ENCODE measurements around the gene SOX12. TPM values are rescaled to one million over a fixed set of nuclear protein-coding genes. Genes with fewer than 3 reads are reported as not detected.

Gene SOX12
- total RNA-seq, 1 donor from 2014 or later, result 43.4 TPM

DNA sequence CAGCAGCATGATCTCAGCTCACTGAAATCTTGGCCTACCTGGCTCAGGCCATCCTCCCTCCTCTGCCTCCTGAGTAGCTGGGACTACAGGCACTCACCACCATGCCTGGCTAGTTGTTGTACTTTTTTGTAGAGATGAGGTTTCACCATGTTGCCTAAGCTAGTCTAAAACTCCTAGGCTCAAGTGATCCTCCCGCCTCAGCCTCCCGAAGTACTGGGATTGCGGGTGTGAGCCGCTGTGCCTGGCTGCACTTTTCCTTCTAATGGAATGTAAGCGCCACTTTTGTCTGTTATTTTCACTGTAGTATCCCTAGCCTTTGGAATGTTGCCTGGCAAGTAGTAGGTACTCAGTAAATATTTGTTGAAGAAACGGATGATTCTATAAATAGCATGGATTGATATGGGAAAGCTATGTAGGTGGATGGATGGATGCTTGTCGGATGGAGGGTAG, 44.8 kb downstream of the SOX12 start:
- no peaks in the 10 kb centered on the region for H3K9me3 ChIP-seq (ENCODE audit: insufficient read depth, low read depth, low read length)
- Mint-ChIP-seq H3K4me1 (ENCODE audit: low read depth, unreplicated experiment) (peaks cover 21% of the 10 kb centered on the region), H3K36me3 (ENCODE audit: low read depth, unreplicated experiment) (no peaks in the 10 kb centered on the region), H3K9me3 (ENCODE audit: unreplicated experiment) (no peaks in the 10 kb centered on the region), H3K27ac (ENCODE audit: unreplicated experiment) (no peak overlapping the region), H3K4me3 (ENCODE audit: unreplicated experiment) (no peak overlapping the region), H3K27me3 (ENCODE audit: low read depth, unreplicated experiment) (no peaks in the 10 kb centered on the region)
- FAIRE-seq (no peak), DNase-seq (ENCODE audit: low read depth) (no peak)
- no peak overlapping the region for H3K9ac ChIP-seq (ENCODE audit: low read length)
- H3K4me1 ChIP-seq (ENCODE audit: insufficient read depth, low read length), result peaks cover 17% of the 10 kb centered on the region
- H4K20me1 ChIP-seq (ENCODE audit: insufficient read depth, low read length), result no peaks in the 10 kb centered on the region
- H3K79me2 ChIP-seq (ENCODE audit: insufficient read depth, low read length), result no peaks in the 10 kb centered on the region
- H2AFZ ChIP-seq (ENCODE audit: low read depth, low read length), result no peak overlapping the region
- H3K27ac ChIP-seq (ENCODE audit: low read depth, low read length), result no peak overlapping the region
- no peak overlapping the region for H3K4me2 ChIP-seq (ENCODE audit: low read length)
- H3K27me3 ChIP-seq (ENCODE audit: insufficient read depth, low read length), result no peaks in the 10 kb centered on the region
- H3K36me3 ChIP-seq (ENCODE audit: insufficient read depth, low read length), result no peaks in the 10 kb centered on the region
- H3K4me3 ChIP-seq (ENCODE audit: insufficient read depth, low read depth, low read length), result no peak overlapping the region
- TF ChIP-seq, protein P1, sequence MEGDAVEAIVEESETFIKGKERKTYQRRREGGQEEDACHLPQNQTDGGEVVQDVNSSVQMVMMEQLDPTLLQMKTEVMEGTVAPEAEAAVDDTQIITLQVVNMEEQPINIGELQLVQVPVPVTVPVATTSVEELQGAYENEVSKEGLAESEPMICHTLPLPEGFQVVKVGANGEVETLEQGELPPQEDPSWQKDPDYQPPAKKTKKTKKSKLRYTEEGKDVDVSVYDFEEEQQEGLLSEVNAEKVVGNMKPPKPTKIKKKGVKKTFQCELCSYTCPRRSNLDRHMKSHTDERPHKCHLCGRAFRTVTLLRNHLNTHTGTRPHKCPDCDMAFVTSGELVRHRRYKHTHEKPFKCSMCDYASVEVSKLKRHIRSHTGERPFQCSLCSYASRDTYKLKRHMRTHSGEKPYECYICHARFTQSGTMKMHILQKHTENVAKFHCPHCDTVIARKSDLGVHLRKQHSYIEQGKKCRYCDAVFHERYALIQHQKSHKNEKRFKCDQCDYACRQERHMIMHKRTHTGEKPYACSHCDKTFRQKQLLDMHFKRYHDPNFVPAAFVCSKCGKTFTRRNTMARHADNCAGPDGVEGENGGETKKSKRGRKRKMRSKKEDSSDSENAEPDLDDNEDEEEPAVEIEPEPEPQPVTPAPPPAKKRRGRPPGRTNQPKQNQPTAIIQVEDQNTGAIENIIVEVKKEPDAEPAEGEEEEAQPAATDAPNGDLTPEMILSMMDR (IDR thresholded peaks at IDR 0.05; ENCODE audit: insufficient read depth, low read depth, low read length), result no peak
- TF ChIP-seq EZH2 (IDR thresholded peaks at IDR 0.05; ENCODE audit: insufficient read depth, low read length), result no peak

DNA sequence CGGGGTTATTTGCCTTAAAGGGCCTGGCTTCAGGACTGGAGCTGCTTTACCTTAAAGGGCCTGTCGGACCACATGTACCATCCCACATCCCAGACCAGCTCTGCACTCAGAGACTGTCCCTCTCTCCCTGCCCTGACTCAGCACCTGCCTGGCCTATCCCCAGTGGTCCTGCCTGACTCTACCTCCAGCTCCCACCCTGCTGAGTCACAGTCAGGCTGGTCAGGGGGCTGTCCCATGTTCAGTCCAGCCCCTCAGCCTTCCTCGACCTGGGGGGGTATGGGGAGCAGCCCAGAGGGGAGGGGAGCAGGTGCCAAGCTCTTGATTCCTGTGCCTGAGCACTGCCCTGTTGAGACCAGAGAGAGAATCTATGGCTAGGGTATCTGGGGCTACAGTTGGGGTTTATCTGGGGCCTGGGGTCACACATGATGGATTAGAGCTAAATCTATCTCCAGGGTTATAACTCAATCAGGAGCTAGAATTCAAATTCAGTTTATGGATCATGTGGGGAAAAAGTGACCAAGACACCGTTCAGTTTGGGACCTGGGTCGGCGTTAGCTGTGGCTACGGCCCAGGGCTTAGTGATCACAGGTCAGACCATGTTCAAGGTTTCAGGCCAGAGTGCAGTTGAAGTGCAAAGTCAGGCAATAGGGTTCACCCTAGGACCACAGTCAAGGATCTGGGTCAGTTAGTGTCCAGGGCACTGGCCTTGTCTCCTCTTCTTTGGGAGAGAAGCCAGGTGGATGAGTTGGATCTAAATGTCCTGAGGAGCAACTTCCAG, 45.8 kb downstream of the SOX12 start:
- no peaks in the 10 kb centered on the region for H3K36me3 ChIP-seq (ENCODE audit: insufficient read depth, low read length)
- FAIRE-seq (no peak), DNase-seq (ENCODE audit: low read depth) (no peak)
- peak overlapping the region; percentile 82 for H3K27ac Mint-ChIP-seq (ENCODE audit: unreplicated experiment)
- H3K4me3 Mint-ChIP-seq (ENCODE audit: unreplicated experiment), result no peak overlapping the region
- no peak overlapping the region for H3K9ac ChIP-seq (ENCODE audit: low read length)
- no peaks in the 10 kb centered on the region for H3K79me2 ChIP-seq (ENCODE audit: insufficient read depth, low read length)
- H3K27me3 ChIP-seq (ENCODE audit: insufficient read depth, low read length), result no peaks in the 10 kb centered on the region
- H3K4me3 ChIP-seq (ENCODE audit: insufficient read depth, low read depth, low read length), result no peak overlapping the region
- H3K4me1 Mint-ChIP-seq (ENCODE audit: low read depth, unreplicated experiment), result peaks cover 21% of the 10 kb centered on the region
- peaks cover 16% of the 10 kb centered on the region for H3K4me1 ChIP-seq (ENCODE audit: insufficient read depth, low read length)
- no peaks in the 10 kb centered on the region for H3K9me3 Mint-ChIP-seq (ENCODE audit: unreplicated experiment)
- no peaks in the 10 kb centered on the region for H4K20me1 ChIP-seq (ENCODE audit: insufficient read depth, low read length)
- no peak overlapping the region for H3K27ac ChIP-seq (ENCODE audit: low read depth, low read length)
- H3K36me3 Mint-ChIP-seq (ENCODE audit: low read depth, unreplicated experiment), result no peaks in the 10 kb centered on the region
- H2AFZ ChIP-seq (ENCODE audit: low read depth, low read length), result no peak overlapping the region
- TF ChIP-seq, protein P1 (IDR thresholded peaks at IDR 0.05; ENCODE audit: insufficient read depth, low read depth, low read length), result no peak
- TF ChIP-seq EZH2 (IDR thresholded peaks at IDR 0.05; ENCODE audit: insufficient read depth, low read length), result no peak
- H3K9me3 ChIP-seq (ENCODE audit: insufficient read depth, low read depth, low read length), result no peaks in the 10 kb centered on the region
- peaks cover 2% of the 10 kb centered on the region for H3K27me3 Mint-ChIP-seq (ENCODE audit: low read depth, unreplicated experiment)
- H3K4me2 ChIP-seq (ENCODE audit: low read length), result no peak overlapping the region

Data from astrocyte (in vitro differentiated cells and primary cell).